ENCODE measurements around the gene PACS2. TPM values are rescaled to one million over a fixed set of nuclear protein-coding genes. Genes with fewer than 3 reads are reported as not detected.
A peak's percentile ranks its signal among the peaks of the same experiment; 100 is the strongest.

Gene PACS2
- 27.4 and 42.7 TPM in 2 replicates for polyA plus RNA-seq (2012; rRNA removed)
- polyA plus RNA-seq (2012; cell fraction: cytosol; rRNA removed), result 17.6 and 26.9 TPM in 2 replicates
- 174 and 202 TPM in 2 replicates for polyA plus RNA-seq (2012; cell fraction: nucleus; rRNA removed)

GRCh38 chr14:105314287-105315200, at the start of gene PACS2:
TSS of gene PACS2 (plus strand) at chr14:105314748. CDS start at chr14:105314919, 171 bp downstream.
- no peaks in the 10 kb centered on the region for H3K9me2 ChIP-seq
- peaks cover 43% of the 10 kb centered on the region for H3K79me2 ChIP-seq (ENCODE audit: insufficient read depth)
- H3K4me3 ChIP-seq (ENCODE audit: low read depth in 2 of 2, low read length in 1 of 2), result peak within 1 kb of the TSS; percentile 76 to 85
- peaks cover 26% of the 10 kb centered on the region for H4K20me1 ChIP-seq (ENCODE audit: insufficient read depth)
- H3K9ac ChIP-seq, result peak within 1 kb of the TSS; percentile 76
- peaks cover 0 to 25% of the 10 kb centered on the region in 2 experiments; a peak in 1 of 4 replicates for H3K4me1 ChIP-seq (ENCODE audit: control insufficient read depth in 1 of 2, insufficient read depth in 2 of 2, low read depth in 1 of 2, low read length in 1 of 2)
- H3K27ac ChIP-seq (ENCODE audit: low read depth in 2 of 2, low read length in 1 of 2), result peak within 1 kb of the TSS; percentile 40 to 88; a peak in 3 of 4 replicates
- H3F3A ChIP-seq (replicated peaks; ENCODE audit: insufficient read depth), result peaks cover 3% of the 10 kb centered on the region
- no peaks in the 10 kb centered on the region for H3K36me3 ChIP-seq (replicated peaks in 1 of 2; ENCODE audit: control insufficient read depth in 1 of 2, insufficient read depth in 2 of 2, low read length in 1 of 2)
- CTCF ChIA-PET, result interaction anchor here (0.9 to 2.0 kb wide), 6 partner anchors 10 to 244 kb away, joined by 3 to 7 read pairs (median 3); partner anchors contain the start of gene BRF1
- WGBS (ENCODE audit: low lambda C conversion rate), result 0% methylated on average over 1 of the region's 163 CpGs
- H3K4me2 ChIP-seq, result peak within 1 kb of the TSS; percentile 98
- POLR2A ChIA-PET, result interaction anchor here (0.6 to 2.4 kb wide), 4 partner anchors 12 to 66 kb away, joined by 3 to 17 read pairs (median 4); partner anchors contain the start of genes BRF1 and BTBD6
- H3K27me3 ChIP-seq (ENCODE audit: insufficient read depth), result no peaks in the 10 kb centered on the region
- H3K9me3 ChIP-seq, result no peaks in the 10 kb centered on the region
- H2AFZ ChIP-seq (ENCODE audit: low read depth), result peak within 1 kb of the TSS; percentile 92; the same call in 1 of the 2 replicates
- DNase-seq, result peak; percentile 98
- no peak for TF ChIP-seq SIN3A (IDR thresholded peaks at IDR 0.05; ENCODE audit: borderline replicate concordance, low read depth, low read length)
- TF ChIP-seq TEAD4 (IDR thresholded peaks at IDR 0.05; ENCODE audit: borderline replicate concordance, insufficient read depth), result no peak
- TF ChIP-seq GABPA (IDR thresholded peaks at IDR 0.05; ENCODE audit: low read depth), result peak; percentile 44; the same call in 1 of the 2 replicates
- no peak for TF ChIP-seq RAD21 (IDR thresholded peaks at IDR 0.05; ENCODE audit: low read length)
- TF ChIP-seq ZBTB33 (IDR thresholded peaks at IDR 0.05; ENCODE audit: borderline replicate concordance, low read depth), result no peak
- no peak for TF ChIP-seq EP300 (IDR thresholded peaks at IDR 0.05; ENCODE audit: borderline replicate concordance in 1 of 2, low read depth in 1 of 2, low read length in 1 of 2)
- TF ChIP-seq SMC3 (IDR thresholded peaks at IDR 0.05; ENCODE audit: low read depth, low read length), result no peak
- TF ChIP-seq RXRA (IDR thresholded peaks at IDR 0.05; ENCODE audit: borderline replicate concordance, low read depth), result no peak
- no peak for TF ChIP-seq ELF1 (IDR thresholded peaks at IDR 0.05)
- TF ChIP-seq JUND (IDR thresholded peaks at IDR 0.05), result no peak
- TF ChIP-seq FOSL2 (IDR thresholded peaks at IDR 0.05; ENCODE audit: borderline replicate concordance, low read depth), result no peak
- no peak for TF ChIP-seq RCOR1 (IDR thresholded peaks at IDR 0.05; ENCODE audit: low read length)
- TF ChIP-seq POLR2AphosphoS5 (IDR thresholded peaks at IDR 0.05; ENCODE audit: low read depth, low read length), result no peak; the same call in 1 of the 2 replicates
- no peak for TF ChIP-seq IRF3 (IDR thresholded peaks at IDR 0.05; ENCODE audit: low read depth, low read length)
- TF ChIP-seq RFX5 (IDR thresholded peaks at IDR 0.05; ENCODE audit: low read length), result no peak
- peak; percentile 82 for TF ChIP-seq NRF1 (IDR thresholded peaks at IDR 0.05; ENCODE audit: low read depth, low read length)
- no peak for TF ChIP-seq CTCF (IDR thresholded peaks at IDR 0.05)
- peak; percentile 22 for TF ChIP-seq CHD2 (IDR thresholded peaks at IDR 0.05; ENCODE audit: low read length, partially characterized antibody)
- peak; percentile 19; the same call in 1 of the 2 replicates for TF ChIP-seq MAX (IDR thresholded peaks at IDR 0.05; ENCODE audit: low read depth)
- no peak for TF ChIP-seq FOXM1 (IDR thresholded peaks at IDR 0.05; ENCODE audit: low read depth)
- TF ChIP-seq NFIC (IDR thresholded peaks at IDR 0.05; ENCODE audit: borderline replicate concordance), result no peak
- no peak for TF ChIP-seq MEF2A (IDR thresholded peaks at IDR 0.05; ENCODE audit: borderline replicate concordance, low read depth)
- TF ChIP-seq FOXJ3 (CRISPR knock-in tag; IDR thresholded peaks at IDR 0.05), result no peak
- no peak for TF ChIP-seq PBX3 (IDR thresholded peaks at IDR 0.05)
- no peak for TF ChIP-seq USF2 (IDR thresholded peaks at IDR 0.05; ENCODE audit: borderline replicate concordance, low read depth, low read length)

Data from SK-N-SH (cell line).